HG03460 (cell line): ENCODE results near the gene GNB4.

Source experiments
- ATAC-seq: cut with Tn5 transposase; IDR thresholded peaks from one replicate; pipeline ENCODE4 v1.9.1; 2021; ENCODE audit not compliant: unreplicated experiment

GNB4 gene

GRCh38 chr3:179438841-179439240 lies 12.4 kb downstream of the GNB4 start:
- peak; percentile 95 for ATAC-seq

GRCh38 chr3:179436517-179436916 lies 14.8 kb downstream of the GNB4 start:
- no peak for ATAC-seq

GRCh38 chr3:179432451-179432850 lies 18.8 kb downstream of the GNB4 start:
- no peak for ATAC-seq

- ATAC-seq, result peak; percentile 60
Observed at GRCh38 chr3:179432021-179432420, 19.2 kb downstream of the GNB4 start.

- ATAC-seq, result no peak
Observed at GRCh38 chr3:179430277-179430870, 20.9 kb downstream of the GNB4 start.

- no peak for ATAC-seq
Observed at GRCh38 chr3:179428876-179429548, 22.3 kb downstream of the GNB4 start.

GRCh38 chr3:179425075-179425474 lies 26.2 kb downstream of the GNB4 start:
- ATAC-seq, result no peak

GRCh38 chr3:179421500-179421899 lies 29.8 kb downstream of the GNB4 start:
- ATAC-seq, result no peak

GRCh38 chr3:179418610-179419009 lies 32.7 kb downstream of the GNB4 start:
- no peak for ATAC-seq

GRCh38 chr3:179416681-179417080 lies 34.6 kb downstream of the GNB4 start:
- ATAC-seq, result no peak

GRCh38 chr3:179415377-179415776 lies 35.9 kb downstream of the GNB4 start:
- ATAC-seq, result no peak

- ATAC-seq, result no peak
Observed at GRCh38 chr3:179414804-179415203, 36.5 kb downstream of the GNB4 start.

GRCh38 chr3:179410999-179411398 lies 40.3 kb downstream of the GNB4 start:
- no peak for ATAC-seq

- ATAC-seq, result no peak
Observed at GRCh38 chr3:179410331-179410730, 40.9 kb downstream of the GNB4 start.

- ATAC-seq, result no peak
Observed at GRCh38 chr3:179404307-179404706, 47.0 kb downstream of the GNB4 start.

GRCh38 chr3:179402963-179403362 lies 48.3 kb downstream of the GNB4 start:
- no peak for ATAC-seq

- ATAC-seq, result no peak
Observed at GRCh38 chr3:179401561-179401960, 49.7 kb downstream of the GNB4 start.

GRCh38 chr3:179398574-179399231 lies 52.6 kb downstream of the GNB4 start:
- ATAC-seq, result no peak

- ATAC-seq, result peak; percentile 44
Observed at GRCh38 chr3:179391906-179392305, 59.4 kb downstream of the GNB4 start.

GRCh38 chr3:179376474-179376873 lies 74.8 kb downstream of the GNB4 start:
- ATAC-seq, result no peak

GRCh38 chr3:179375091-179375999 lies 75.9 kb downstream of the GNB4 start:
- ATAC-seq, result no peak
